ENCODE results near the gene MEGF11.

DNA sequence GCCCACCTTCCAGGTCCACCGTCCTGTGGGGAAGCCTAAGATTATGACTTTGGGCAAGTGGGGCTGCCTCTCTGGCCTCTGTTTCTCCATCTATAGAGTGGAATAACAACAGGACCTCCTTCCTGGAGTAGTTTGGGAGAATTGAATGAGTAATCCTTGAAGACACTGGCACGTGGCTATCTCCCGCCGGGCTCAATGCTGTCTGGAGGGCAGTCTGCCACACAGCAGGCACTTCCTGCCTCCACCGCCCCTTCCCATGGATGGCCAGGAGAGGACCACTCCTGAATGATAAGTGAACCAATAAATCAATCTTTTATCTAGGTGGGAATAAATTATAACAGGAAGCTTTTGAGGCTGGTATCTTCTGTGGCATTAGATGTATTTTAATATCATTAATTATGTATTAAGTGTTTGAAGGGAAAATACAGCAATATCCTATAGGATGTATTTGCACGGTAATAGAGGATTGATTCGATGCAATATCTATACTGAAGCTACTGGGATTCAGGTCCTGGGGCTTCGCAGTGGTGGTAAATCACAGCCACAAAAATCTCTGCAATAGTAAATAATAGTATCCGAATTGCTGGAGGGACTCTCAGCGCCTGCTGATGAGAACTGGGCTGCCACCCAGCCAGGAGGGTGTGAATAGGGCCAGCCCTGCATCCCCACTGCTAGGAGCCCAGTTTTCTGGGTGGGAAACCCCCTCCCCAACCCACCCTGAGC, 15.9 kb downstream of the MEGF11 start:
- TF ChIP-seq CTCF (IDR thresholded peaks at IDR 0.05) (no peak), POLR2A (IDR thresholded peaks at IDR 0.05) (no peak), EP300 (IDR thresholded peaks at IDR 0.05) (no peak)
